H1 (cell line): ENCODE data around the gene RFX2. TPM values are rescaled to one million over a fixed set of nuclear protein-coding genes. Genes with fewer than 3 reads are reported as not detected.

Source experiments
- CTCF ChIA-PET: fragments of 300-600 bp; sonication (Branson Sonifier 250); formaldehyde crosslinking; loops from one replicate; lab custom pipeline; 2021; ENCODE audit not compliant: partially characterized antibody; lab: Charles Lee
- POLR2A ChIA-PET: fragments of 300-600 bp; sonication (Branson Sonifier 250); formaldehyde crosslinking; loops from one replicate; lab custom pipeline; 2021; ENCODE audit warnings: inconsistent platforms; ENCODE audit not compliant: partially characterized antibody; lab: Charles Lee
- DNase-seq, 2 experiments: peaks; one replicate each; pipeline versions ENCODE4 v3.0.0 to v3.0.0-alpha.2; 2010 to 2022; ENCODE audit warnings: low spot score in 2 of 2, low read depth in 1 of 2, mixed read lengths in 1 of 2
- FAIRE-seq: peaks from 2 replicates; lab custom pipeline; 2011; peaks lifted over from hg19 to GRCh38; lab: Jason Lieb, UNC
- H2AFZ ChIP-seq: 2 replicates; pipeline ENCODE4 v1.8.1; 2012; ENCODE audit warnings: low read length, inconsistent platforms
- H2AK5ac ChIP-seq: 2 replicates; pipeline ENCODE4 v1.6.1; 2013; ENCODE audit warnings: low read depth, low read length
- H2BK120ac ChIP-seq: replicated peaks from 2 replicates; pipeline ENCODE3; 2013; ENCODE audit warnings: low read depth, low read length, inconsistent platforms
- H2BK12ac ChIP-seq: 2 replicates; pipeline ENCODE4 v1.6.1; 2013; ENCODE audit warnings: low read depth, low read length
- H2BK15ac ChIP-seq: 2 replicates; pipeline ENCODE4 v1.6.1; 2013; ENCODE audit warnings: low read length
- H2BK20ac ChIP-seq: 2 replicates; pipeline ENCODE4 v1.6.1; 2013; ENCODE audit warnings: low read length
- H2BK5ac ChIP-seq: 2 replicates; pipeline ENCODE4 v1.6.1; 2013; ENCODE audit warnings: low read depth, low read length
- H3K14ac ChIP-seq: 2 replicates; pipeline ENCODE4 v1.6.1; 2013; ENCODE audit warnings: inconsistent platforms; ENCODE audit not compliant: insufficient read length
- H3K18ac ChIP-seq: 2 replicates; pipeline ENCODE4 v1.6.1; 2013; ENCODE audit warnings: low read length; ENCODE audit errors: extremely low read depth
- H3K23ac ChIP-seq: 2 replicates; pipeline ENCODE4 v1.6.1; 2013; ENCODE audit warnings: inconsistent platforms; ENCODE audit not compliant: insufficient read length
- H3K23me2 ChIP-seq: 2 replicates; pipeline ENCODE4 v1.6.1; 2013; ENCODE audit warnings: low read depth, low read length
- H3K27ac ChIP-seq: 2 replicates; pipeline ENCODE4 v1.6.1; 2011; ENCODE audit warnings: low read depth, low read length, inconsistent platforms
- H3K27me3 ChIP-seq, 4 experiments: replicated peaks in 1 of 4; 1 replicate in 1 of 4; 2 replicates in 3 of 4; pipeline versions ENCODE4 v1.6.1 to v1.8.1; 2011 to 2013; ENCODE audit warnings: low read length in 3 of 4, mild to moderate bottlenecking in 3 of 4, inconsistent platforms in 2 of 4, mixed read lengths in 2 of 4, moderate library complexity in 1 of 4; ENCODE audit not compliant: control insufficient read depth in 3 of 4, insufficient read depth in 3 of 4; ENCODE audit errors: extremely low read depth in 1 of 4
- H3K36me3 ChIP-seq, 4 experiments: 2 replicates each; pipeline versions ENCODE4 v1.6.1 to v1.8.1; 2011 to 2013; ENCODE audit warnings: mild to moderate bottlenecking in 4 of 4, low read length in 3 of 4, moderate library complexity in 2 of 4, control low read depth in 1 of 4, inconsistent platforms in 1 of 4; ENCODE audit not compliant: insufficient read depth in 4 of 4, control insufficient read depth in 2 of 4
- H3K4ac ChIP-seq: replicated peaks from 2 replicates; pipeline ENCODE3; 2013; ENCODE audit warnings: low read length, low read depth, mixed read lengths, inconsistent platforms; ENCODE audit not compliant: insufficient read length
- H3K4me1 ChIP-seq, 4 experiments: replicated peaks in 1 of 4; 1 replicate in 1 of 4; 2 replicates in 3 of 4; pipeline versions ENCODE4 v1.6.1 to v1.8.1; 2011 to 2013; ENCODE audit warnings: low read length in 3 of 4, inconsistent platforms in 2 of 4, mixed read lengths in 1 of 4; ENCODE audit not compliant: insufficient read depth in 4 of 4, control insufficient read depth in 3 of 4
- H3K4me2 ChIP-seq, 2 experiments: 2 replicates each; pipeline versions ENCODE4 v1.6.1 to v1.8.1; 2011 to 2013; ENCODE audit warnings: low read depth in 2 of 2, low read length in 2 of 2, control low read depth in 1 of 2, inconsistent platforms in 1 of 2, mild to moderate bottlenecking in 1 of 2; ENCODE audit not compliant: insufficient read depth in 1 of 2
- H3K4me3 ChIP-seq, 4 experiments: fragments of 200-600, 300-600 bp in 1 of 4; sonication (generic), shearing (Covaris generic), sonication (Bioruptor Twin) in 1 of 4; 2 replicates each; pipeline versions ENCODE4 v1.5.1 to v1.8.1; 2011 to 2016; ENCODE audit warnings: low read length in 4 of 4, low read depth in 3 of 4, control low read depth in 2 of 4, inconsistent platforms in 2 of 4, mild to moderate bottlenecking in 2 of 4, mixed read lengths in 1 of 4, moderate library complexity in 1 of 4; ENCODE audit not compliant: insufficient read depth in 2 of 4; ENCODE audit errors: extremely low read depth in 1 of 4
- H3K56ac ChIP-seq: replicated peaks from 2 replicates; pipeline ENCODE3; 2013; ENCODE audit warnings: low read depth, mild to moderate bottlenecking, mixed read lengths, low read length, inconsistent platforms; ENCODE audit not compliant: insufficient read length
- H3K79me1 ChIP-seq: 2 replicates; pipeline ENCODE4 v1.6.1; 2013; ENCODE audit warnings: low read depth, low read length, control low read depth
- H3K79me2 ChIP-seq, 2 experiments: 2 replicates each; pipeline versions ENCODE4 v1.6.1 to v1.8.1; 2012 to 2013; ENCODE audit warnings: low read length in 2 of 2, mild to moderate bottlenecking in 2 of 2, inconsistent platforms in 1 of 2; ENCODE audit not compliant: insufficient read depth in 2 of 2, control insufficient read depth in 1 of 2
- H3K9ac ChIP-seq, 4 experiments: replicated peaks in 1 of 4; 1 replicate in 1 of 4; 2 replicates in 3 of 4; pipeline versions ENCODE4 v1.6.1 to v1.8.1; 2011 to 2013; ENCODE audit warnings: low read depth in 3 of 4, low read length in 3 of 4, control low read depth in 2 of 4, mild to moderate bottlenecking in 2 of 4, moderate library complexity in 2 of 4, inconsistent platforms in 1 of 4; ENCODE audit errors: extremely low read depth in 1 of 4
- H3K9me3 ChIP-seq, 2 experiments: 2 replicates each; pipeline versions ENCODE4 v1.6.1 to v1.8.1; 2012 to 2013; ENCODE audit warnings: mild to moderate bottlenecking in 2 of 2, moderate library complexity in 2 of 2, control low read depth in 1 of 2, inconsistent platforms in 1 of 2, low read depth in 1 of 2, low read length in 1 of 2, mixed read lengths in 1 of 2; ENCODE audit not compliant: insufficient read depth in 2 of 2
- H4K20me1 ChIP-seq, 2 experiments: replicated peaks in 1 of 2; 2 replicates each; pipeline versions ENCODE3 to v1.8.1; 2011 to 2013; ENCODE audit warnings: inconsistent platforms in 2 of 2, low read length in 2 of 2, mild to moderate bottlenecking in 1 of 2; ENCODE audit not compliant: insufficient read depth in 2 of 2, control insufficient read depth in 1 of 2
- H4K5ac ChIP-seq: 2 replicates; pipeline ENCODE4 v1.6.1; 2013; ENCODE audit warnings: low read length, low read depth, mixed read lengths, inconsistent platforms; ENCODE audit not compliant: insufficient read length
- H4K8ac ChIP-seq: 2 replicates; pipeline ENCODE4 v1.8.0; 2013; ENCODE audit warnings: mild to moderate bottlenecking, moderate library complexity, low read length, inconsistent platforms; ENCODE audit not compliant: insufficient read depth; ENCODE audit errors: extremely low read depth
- H4K91ac ChIP-seq: replicated peaks from 2 replicates; pipeline ENCODE3; 2013; ENCODE audit warnings: low read length, mixed read lengths, inconsistent platforms; ENCODE audit not compliant: insufficient read length
- CBX5 ChIP-seq: fragments of 300-800, 300-1000 bp; sonication (generic); IDR thresholded peaks from 2 replicates; pipeline ENCODE4 v1.7.1; 2016; ENCODE audit warnings: antibody characterized with exemption, low read length, low read depth
- CEBPB ChIP-seq: IDR thresholded peaks from 2 replicates; pipeline ENCODE4 v1.6.1; 2012; ENCODE audit warnings: low read depth, low read length
- MAFK ChIP-seq: IDR thresholded peaks from 2 replicates; pipeline ENCODE4 v1.6.1; 2012; ENCODE audit warnings: low read depth, mild to moderate bottlenecking, improper control_type of control experiment, low read length
- RBBP5 ChIP-seq: IDR thresholded peaks from 2 replicates; pipeline ENCODE4 v1.7.1; 2012; ENCODE audit warnings: low read depth, mild to moderate bottlenecking, inconsistent platforms, low read length, moderate library complexity, borderline replicate concordance
- WGBS, 2 experiments: shearing (Covaris generic) in 1 of 2; methylation state at CpG; one replicate each; pipeline versions ENCODE4 v1.1.6 to v1.1.7; 2013 to 2015; ENCODE audit warnings: low lambda C conversion rate in 2 of 2, mixed read lengths in 2 of 2, inconsistent platforms in 1 of 2, low coverage in 1 of 2, missing lambda C conversion rate in 1 of 2; ENCODE audit not compliant: insufficient replicate concordance in 2 of 2, insufficient coverage in 1 of 2, insufficient read length in 1 of 2; ENCODE audit errors: extremely low coverage in 1 of 2, missing lambda C conversion rate in 1 of 2; 5-methylcytosine and 5-hydroxymethylcytosine counted together
- polyA plus RNA-seq, 7 experiments: library from polyadenylated mRNA; depleted of rRNA in 3 of 7; stranded (reverse) in 5 of 7; unstranded in 2 of 7; fragments of >200 nt in 5 of 7; fragments of 200-250 nt in 2 of 7; gene quantifications; 1 replicate in 5 of 7; 2 replicates in 1 of 7; 4 replicates in 1 of 7; pipeline versions ENCODE4 v1.2.1 to v1.2.3, GENCODE V29; 2011 to 2013; ENCODE audit warnings: missing spikeins in 2 of 7, mixed read lengths in 2 of 7
- total RNA-seq: library from RNA; stranded (reverse); fragmentation: NEBNext Ultra II Directional; extraction: Animal tissue kit (Norgen Biotek cat#: 25700); gene quantifications from 2 replicates; pipeline ENCODE4 v1.2.1, GENCODE V29; 2021

RFX2 gene
- total and polyA plus RNA-seq, 2 of the 8 experiments (the other 6 are each of a cell fraction or from before 2014, with no cell fraction given), result 4.8 to 5.3 TPM

DNA sequence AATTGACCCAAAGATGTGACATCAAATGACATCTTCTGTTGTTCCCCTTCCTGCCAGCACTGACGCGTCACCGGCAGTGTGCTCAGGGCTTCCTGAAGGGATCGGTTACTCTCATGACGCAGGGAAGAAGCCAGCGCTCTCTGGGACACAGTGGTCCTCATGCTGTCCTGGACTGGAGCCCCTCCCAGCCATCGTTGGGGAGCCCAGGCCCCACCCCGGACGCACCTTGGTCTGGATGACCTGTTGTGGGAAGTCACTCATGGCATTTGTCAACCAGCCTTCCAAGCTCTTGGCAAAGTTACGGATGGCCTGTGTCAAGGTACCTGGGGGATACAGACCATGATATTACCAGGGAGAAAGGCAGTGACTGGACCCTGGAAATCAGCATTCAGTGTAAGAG, 106.3 kb downstream of the RFX2 start:
- WGBS, 2 experiments, result 83% methylated on average over 10 of the region's 10 CpGs; no CpG with 5 or more reads in 1 of the 2 experiments

More for the DNA sequence above, 106.3 kb downstream of the RFX2 start:
- no peak overlapping the region for H2BK20ac ChIP-seq
- H3K27me3 ChIP-seq, result no peaks in the 10 kb centered on the region
- no peaks in the 10 kb centered on the region; a peak in 1 of 7 replicates for H3K4me1 ChIP-seq
- no peaks in the 10 kb centered on the region for H3K9me3 ChIP-seq
- H3K23ac ChIP-seq, result no peak overlapping the region
- no peak overlapping the region for H2BK12ac ChIP-seq
- no peak overlapping the region for H2BK120ac ChIP-seq
- no peak overlapping the region; the same call in 1 of the 2 replicates for H4K8ac ChIP-seq
- no peak overlapping the region for H4K91ac ChIP-seq
- no peaks in the 10 kb centered on the region for H3K36me3 ChIP-seq
- H4K20me1 ChIP-seq, result peaks cover 0 to 3% of the 10 kb centered on the region in 2 experiments
- H3K79me2 ChIP-seq, result no peaks in the 10 kb centered on the region
- H3K27ac ChIP-seq, result no peak overlapping the region
- H3K79me1 ChIP-seq, result no peaks in the 10 kb centered on the region
- no peak overlapping the region for H4K5ac ChIP-seq
- H2BK5ac ChIP-seq, result 0 out of 2 replicates have a peak overlapping the region, but pooled peaks have one; percentile 26
- H3K9ac ChIP-seq, result no peak overlapping the region
- H3K4ac ChIP-seq, result peak overlapping the region; percentile 38
- ChIA-PET CTCF (interaction anchor here (4.4 to 6.7 kb wide), 3 partner anchors 13 to 18 kb away, joined by 31 to 44 read pairs (median 40); no protein-coding TSS in a partner anchor), POLR2A (no interaction called here)
- H2AK5ac ChIP-seq, result no peak overlapping the region
- H2AFZ ChIP-seq, result no peak overlapping the region
- no peak for FAIRE-seq
- H3K14ac ChIP-seq, result no peak overlapping the region
- H2BK15ac ChIP-seq, result no peak overlapping the region
- no peak overlapping the region for H3K18ac ChIP-seq
- DNase-seq, result no peak
- H3K56ac ChIP-seq, result no peak overlapping the region
- TF ChIP-seq CEBPB, result no peak
- TF ChIP-seq RBBP5, result no peak
- no peak for TF ChIP-seq MAFK
- no peak for TF ChIP-seq CBX5
- no peak overlapping the region for H3K4me2 ChIP-seq
- H3K23me2 ChIP-seq, result no peaks in the 10 kb centered on the region
- no peak overlapping the region for H3K4me3 ChIP-seq
